Lower lobe of right lung (tissue), 2 donors: ENCODE results near the gene NAA80. TPM values are rescaled to one million over a fixed set of nuclear protein-coding genes. Genes with fewer than 3 reads are reported as not detected.

Experiments
- ATAC-seq, 2 donors: fragments of 200-7000 bp; cut with Tn5 transposase; one replicate each; pipeline ENCODE4 v1.9.1; 2020 to 2022; ENCODE audit warnings: mild to moderate bottlenecking in 2 of 2, moderate library complexity in 2 of 2
- DNase-seq: peaks from one replicate; pipeline ENCODE4 v3.0.0-alpha.2; 2020
- H3K27ac ChIP-seq: fragments of 200-600 bp; one replicate; pipeline ENCODE4 v1.8.0; 2022
- H3K27me3 ChIP-seq: fragments of 200-600 bp; one replicate; pipeline ENCODE4 v1.8.0; 2022; ENCODE audit warnings: low read depth
- H3K36me3 ChIP-seq: fragments of 200-600 bp; one replicate; pipeline ENCODE4 v1.8.0; 2022; ENCODE audit warnings: mild to moderate bottlenecking
- H3K4me1 ChIP-seq: fragments of 200-600 bp; one replicate; pipeline ENCODE4 v1.8.0; 2022
- H3K4me3 ChIP-seq: fragments of 200-600 bp; one replicate; pipeline ENCODE4 v1.8.0; 2022; ENCODE audit warnings: mild to moderate bottlenecking
- H3K9me3 ChIP-seq: fragments of 200-600 bp; one replicate; pipeline ENCODE4 v1.8.0; 2022
- intact Hi-C: fragments of 100-400 bp; cut with DNase I; formaldehyde crosslinking; loops from one replicate; pipeline ENCODE4 v1.11.0; 2022
- total RNA-seq: library from RNA; stranded (reverse); fragmentation: NEBNext Ultra II Directional; extraction: Animal tissue kit (Norgen Biotek cat#: 25700); gene quantifications from one replicate; pipeline ENCODE4 v1.2.1, GENCODE V29; 2021
- TF ChIP-seq, protein P1 (sequence below): fragments of 200-600 bp; IDR thresholded peaks from one replicate; pipeline ENCODE4 v1.8.0; 2022; ENCODE audit warnings: antibody characterized with exemption, mild to moderate bottlenecking
- donor health status: DM: no; HTN: yes; CAD: no; lungs with severe emphysema.

NAA80 gene
- total RNA-seq, 1 donor from 2014 or later = 9.3 TPM

DNA sequence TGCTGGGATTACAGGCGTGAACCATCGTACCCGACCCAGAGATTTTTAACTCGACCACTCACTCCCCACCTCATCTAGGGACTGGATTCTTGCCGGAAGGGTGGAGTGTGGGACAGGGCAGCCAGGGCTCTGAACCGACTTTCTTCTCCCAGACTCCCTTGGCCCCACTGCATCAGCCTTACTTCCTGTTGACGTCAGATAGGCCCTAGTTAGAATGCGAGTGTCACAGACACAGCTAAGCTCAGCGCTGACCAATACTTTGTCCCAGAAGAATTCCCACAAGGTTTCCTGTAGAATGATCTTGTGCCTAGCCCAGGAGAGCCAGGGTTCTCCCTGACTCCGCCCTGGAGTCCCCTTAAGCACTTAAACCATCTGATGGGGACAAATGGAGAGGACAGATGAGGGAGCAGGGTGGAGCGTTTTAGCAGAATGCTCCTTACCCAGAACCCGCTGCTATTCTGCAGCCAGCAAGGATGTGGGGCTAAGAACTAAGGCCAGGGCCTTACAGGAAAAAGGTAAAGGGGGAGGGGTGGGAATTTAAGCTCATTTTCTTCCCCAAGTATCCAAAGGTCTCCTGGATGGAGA is 34.6 kb upstream of the NAA80 start:
- intact Hi-C loops = no loop called here
- DNase-seq (no peak), ATAC-seq (no peak)
- peak overlapping the region; percentile 98 for H3K27ac ChIP-seq
- TF ChIP-seq, protein P1, sequence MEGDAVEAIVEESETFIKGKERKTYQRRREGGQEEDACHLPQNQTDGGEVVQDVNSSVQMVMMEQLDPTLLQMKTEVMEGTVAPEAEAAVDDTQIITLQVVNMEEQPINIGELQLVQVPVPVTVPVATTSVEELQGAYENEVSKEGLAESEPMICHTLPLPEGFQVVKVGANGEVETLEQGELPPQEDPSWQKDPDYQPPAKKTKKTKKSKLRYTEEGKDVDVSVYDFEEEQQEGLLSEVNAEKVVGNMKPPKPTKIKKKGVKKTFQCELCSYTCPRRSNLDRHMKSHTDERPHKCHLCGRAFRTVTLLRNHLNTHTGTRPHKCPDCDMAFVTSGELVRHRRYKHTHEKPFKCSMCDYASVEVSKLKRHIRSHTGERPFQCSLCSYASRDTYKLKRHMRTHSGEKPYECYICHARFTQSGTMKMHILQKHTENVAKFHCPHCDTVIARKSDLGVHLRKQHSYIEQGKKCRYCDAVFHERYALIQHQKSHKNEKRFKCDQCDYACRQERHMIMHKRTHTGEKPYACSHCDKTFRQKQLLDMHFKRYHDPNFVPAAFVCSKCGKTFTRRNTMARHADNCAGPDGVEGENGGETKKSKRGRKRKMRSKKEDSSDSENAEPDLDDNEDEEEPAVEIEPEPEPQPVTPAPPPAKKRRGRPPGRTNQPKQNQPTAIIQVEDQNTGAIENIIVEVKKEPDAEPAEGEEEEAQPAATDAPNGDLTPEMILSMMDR = no peak
- peak overlapping the region; percentile 2 for H3K4me3 ChIP-seq
- H3K4me1 ChIP-seq = peaks cover 49% of the 10 kb centered on the region
- H3K27me3 ChIP-seq = no peaks in the 10 kb centered on the region
- peaks cover 44% of the 10 kb centered on the region for H3K36me3 ChIP-seq
- no peaks in the 10 kb centered on the region for H3K9me3 ChIP-seq

GRCh38 chr3:50331364-50331907 is 32.2 kb upstream of the NAA80 start:
- no peak for ATAC-seq
- no peak for DNase-seq
- H3K4me1 ChIP-seq = peaks cover 54% of the 10 kb centered on the region
- H3K4me3 ChIP-seq = no peak overlapping the region
- no peaks in the 10 kb centered on the region for H3K27me3 ChIP-seq
- intact Hi-C loops = no loop called here
- H3K36me3 ChIP-seq = peaks cover 46% of the 10 kb centered on the region
- no peak overlapping the region for H3K27ac ChIP-seq
- TF ChIP-seq, protein P1 = no peak
- H3K9me3 ChIP-seq = no peaks in the 10 kb centered on the region

DNA sequence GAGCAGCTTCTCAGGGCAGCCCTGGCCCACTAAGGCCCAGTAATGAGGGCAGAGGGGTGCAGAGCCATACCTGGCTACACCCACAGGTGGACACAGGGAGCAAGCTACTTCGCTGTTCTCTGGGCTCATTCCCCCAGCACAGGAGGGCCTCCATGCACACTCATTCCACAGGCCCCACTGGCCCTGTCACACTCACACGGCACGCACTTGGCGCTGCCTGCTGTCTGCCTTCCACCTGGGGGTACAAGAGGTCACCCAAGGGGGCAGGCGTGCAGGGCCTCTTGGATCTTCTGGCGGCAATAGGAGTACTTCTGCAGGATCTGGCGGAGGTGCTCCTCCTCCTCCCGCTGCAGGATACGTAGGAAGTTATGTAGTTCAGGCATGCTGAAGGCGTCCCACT is 31.1 kb upstream of the NAA80 start:
- H3K27me3 ChIP-seq = no peaks in the 10 kb centered on the region
- no peak overlapping the region for H3K27ac ChIP-seq
- DNase-seq = no peak
- TF ChIP-seq, protein P1 = no peak
- no peak overlapping the region for H3K4me3 ChIP-seq
- intact Hi-C loops = no loop called here
- ATAC-seq = no peak
- H3K36me3 ChIP-seq = peaks cover 57% of the 10 kb centered on the region
- H3K9me3 ChIP-seq = no peaks in the 10 kb centered on the region
- peaks cover 50% of the 10 kb centered on the region for H3K4me1 ChIP-seq

- Histone ChIP-seq H3K36me3 (peaks cover 55% of the 10 kb centered on the region), H3K27ac (peak within 1 kb of the TSS; percentile 89), H3K9me3 (no peaks in the 10 kb centered on the region), H3K4me3 (peak within 1 kb of the TSS; percentile 97), H3K4me1 (peaks cover 49% of the 10 kb centered on the region), H3K27me3 (no peaks in the 10 kb centered on the region)
- DNase-seq = peak; percentile 99
- intact Hi-C loops = no loop called here
- ATAC-seq = peak; percentile 92 to 94
- TF ChIP-seq, protein P1 = no peak
Observed at GRCh38 chr3:50327943-50328691, 28.9 kb upstream of the NAA80 start, which contains the start of gene TUSC2. TSS of gene TUSC2 (minus strand) at chr3:50328223. CDS start at chr3:50328099, 124 bp downstream.

DNA sequence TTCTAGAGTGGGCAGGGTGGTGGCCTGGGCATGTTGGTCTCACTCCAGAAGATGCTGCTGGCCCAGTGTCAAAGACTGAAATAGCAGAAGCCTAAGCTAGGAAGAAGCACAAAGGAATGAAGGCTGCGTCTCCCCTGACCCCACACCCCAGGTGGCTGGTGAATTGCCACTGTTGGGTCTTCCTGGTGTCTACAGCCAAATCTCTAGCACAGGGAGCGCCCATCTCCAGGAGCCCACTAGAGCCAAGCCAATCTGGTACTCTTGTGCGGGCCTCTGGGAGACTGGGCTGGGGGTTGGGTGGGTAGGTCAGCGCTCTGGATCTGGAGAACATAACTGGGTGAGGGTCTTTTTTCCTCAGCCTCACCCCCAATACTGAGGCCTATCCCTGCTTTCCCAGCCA is 27.9 kb upstream of the NAA80 start:
- Histone ChIP-seq H3K4me1 (peaks cover 59% of the 10 kb centered on the region), H3K27ac (peak overlapping the region; percentile 89)
- intact Hi-C loops = no loop called here

More for the DNA sequence above, 27.9 kb upstream of the NAA80 start:
- DNase-seq = no peak
- H3K27me3 ChIP-seq = no peaks in the 10 kb centered on the region
- H3K36me3 ChIP-seq = peaks cover 45% of the 10 kb centered on the region
- TF ChIP-seq, protein P1 = no peak
- H3K9me3 ChIP-seq = no peaks in the 10 kb centered on the region
- peak overlapping the region; percentile 97 for H3K4me3 ChIP-seq
- ATAC-seq = no peak
